IPS-15b (cell line): ENCODE measurements around the gene STX1B.

Source experiments
- H3K27me3 ChIP-seq: one replicate; pipeline ENCODE4 v1.6.1; 2013; ENCODE audit warnings: low read length; ENCODE audit not compliant: control insufficient read depth, insufficient read depth
- H3K36me3 ChIP-seq: one replicate; pipeline ENCODE4 v1.6.1; 2013; ENCODE audit warnings: low read length; ENCODE audit not compliant: control insufficient read depth, insufficient read depth
- H3K4me1 ChIP-seq: one replicate; pipeline ENCODE4 v1.6.1; 2013; ENCODE audit warnings: mild to moderate bottlenecking, low read length; ENCODE audit not compliant: control insufficient read depth, insufficient read depth
- H3K4me3 ChIP-seq: one replicate; pipeline ENCODE4 v1.5.1; 2013; ENCODE audit warnings: low read depth, low read length
- H3K9ac ChIP-seq: one replicate; pipeline ENCODE4 v1.6.1; 2013; ENCODE audit warnings: low read depth, mild to moderate bottlenecking, low read length
- H3K9me3 ChIP-seq: one replicate; pipeline ENCODE4 v1.6.1; 2013; ENCODE audit warnings: mild to moderate bottlenecking, low read length; ENCODE audit not compliant: control insufficient read depth, insufficient read depth

Gene STX1B

DNA sequence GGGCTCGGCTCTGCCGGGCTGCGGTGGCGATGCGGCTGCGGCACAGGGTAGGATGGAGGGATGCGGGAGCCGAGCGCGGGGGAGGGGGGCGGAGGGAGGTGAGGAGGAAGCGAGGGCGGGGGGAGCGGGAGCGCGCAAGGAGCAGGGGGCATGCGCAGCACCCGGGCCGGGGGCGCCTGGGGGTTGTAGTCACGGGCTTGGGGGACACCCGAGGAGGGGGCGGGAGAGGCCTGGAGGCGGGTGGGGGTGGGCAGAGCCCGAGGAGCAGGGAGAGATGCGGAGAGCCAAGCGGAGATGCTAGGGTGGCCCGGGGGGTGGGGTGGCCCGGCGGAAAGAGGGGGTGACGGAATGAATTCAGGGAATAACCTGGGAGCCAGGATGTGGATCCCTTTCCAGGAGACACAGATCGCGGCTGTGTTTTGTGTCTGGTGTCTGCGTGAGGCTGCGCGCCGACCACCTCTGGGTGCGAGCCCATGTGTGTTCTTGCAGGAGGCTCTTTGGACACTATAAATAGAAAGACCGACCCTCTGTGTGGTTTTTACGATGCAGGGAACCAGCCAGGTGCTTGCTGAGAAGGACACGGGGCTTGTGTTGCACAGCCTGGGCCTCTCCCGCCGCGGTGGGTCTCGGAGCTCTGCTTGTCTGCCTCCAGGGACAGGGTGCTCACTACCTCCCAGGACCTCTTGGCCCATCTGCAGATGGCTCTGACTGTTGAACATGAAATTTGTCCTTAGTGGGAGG lies at the start of gene STX1B:
Gene STX1B, minus strand, starts transcription at position 54 of the 741 bp plus-strand sequence. CDS start 242 bp downstream, outside the sequence.
- Histone ChIP-seq H3K36me3 (no peaks in the 10 kb centered on the region), H3K9me3 (no peaks in the 10 kb centered on the region), H3K27me3 (peaks cover 7% of the 10 kb centered on the region), H3K4me1 (no peaks in the 10 kb centered on the region), H3K4me3 (peak within 1 kb of the TSS; percentile 71), H3K9ac (no peak within 1 kb of the TSS)

DNA sequence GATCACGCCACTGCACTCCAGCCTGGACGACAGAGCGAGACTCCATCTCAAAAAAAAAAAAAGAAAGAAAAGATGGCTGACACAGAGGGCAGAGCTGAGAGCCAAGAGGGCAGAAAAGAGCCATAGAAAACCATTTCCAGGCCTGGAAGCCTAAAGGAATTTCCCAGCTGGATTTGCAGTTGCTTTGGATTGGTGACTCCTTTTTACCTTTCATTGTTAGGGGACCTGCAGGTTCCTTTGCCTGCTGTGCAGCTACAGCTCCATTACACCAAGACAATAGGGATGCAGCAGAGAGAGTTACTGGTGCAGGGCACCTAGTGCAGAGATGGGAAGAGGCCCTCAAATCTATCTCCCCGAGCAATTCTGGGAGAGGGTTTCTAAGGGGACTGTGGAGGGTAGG lies 45.2 kb upstream of the STX1B start:
- Histone ChIP-seq H3K36me3 (no peaks in the 10 kb centered on the region), H3K4me3 (no peak overlapping the region), H3K4me1 (no peaks in the 10 kb centered on the region), H3K27me3 (no peaks in the 10 kb centered on the region), H3K9ac (no peak overlapping the region), H3K9me3 (no peaks in the 10 kb centered on the region)

DNA sequence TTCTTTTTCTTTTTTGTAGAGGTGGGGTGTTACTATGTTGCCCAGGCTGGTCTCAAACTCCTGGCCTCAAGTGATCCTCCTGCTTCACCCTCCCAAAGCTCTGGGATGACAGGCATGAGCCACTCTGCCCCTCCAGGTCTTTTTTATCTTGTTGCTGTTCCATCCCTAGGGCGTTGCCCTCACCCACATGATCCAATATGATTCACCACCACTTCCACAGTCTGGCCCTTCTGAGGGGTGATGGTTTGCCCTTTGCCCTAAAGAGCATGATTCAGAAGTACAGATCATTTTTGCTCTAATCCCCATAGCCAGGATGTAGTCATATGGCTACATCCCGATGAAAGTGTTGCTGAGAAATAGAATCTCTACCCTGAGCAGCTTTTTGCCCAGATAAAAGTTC lies 41.7 kb upstream of the STX1B start:
- H3K4me1 ChIP-seq = no peaks in the 10 kb centered on the region
- no peaks in the 10 kb centered on the region for H3K36me3 ChIP-seq
- no peaks in the 10 kb centered on the region for H3K9me3 ChIP-seq
- H3K27me3 ChIP-seq = no peaks in the 10 kb centered on the region
- no peak overlapping the region for H3K9ac ChIP-seq
- H3K4me3 ChIP-seq = no peak overlapping the region

DNA sequence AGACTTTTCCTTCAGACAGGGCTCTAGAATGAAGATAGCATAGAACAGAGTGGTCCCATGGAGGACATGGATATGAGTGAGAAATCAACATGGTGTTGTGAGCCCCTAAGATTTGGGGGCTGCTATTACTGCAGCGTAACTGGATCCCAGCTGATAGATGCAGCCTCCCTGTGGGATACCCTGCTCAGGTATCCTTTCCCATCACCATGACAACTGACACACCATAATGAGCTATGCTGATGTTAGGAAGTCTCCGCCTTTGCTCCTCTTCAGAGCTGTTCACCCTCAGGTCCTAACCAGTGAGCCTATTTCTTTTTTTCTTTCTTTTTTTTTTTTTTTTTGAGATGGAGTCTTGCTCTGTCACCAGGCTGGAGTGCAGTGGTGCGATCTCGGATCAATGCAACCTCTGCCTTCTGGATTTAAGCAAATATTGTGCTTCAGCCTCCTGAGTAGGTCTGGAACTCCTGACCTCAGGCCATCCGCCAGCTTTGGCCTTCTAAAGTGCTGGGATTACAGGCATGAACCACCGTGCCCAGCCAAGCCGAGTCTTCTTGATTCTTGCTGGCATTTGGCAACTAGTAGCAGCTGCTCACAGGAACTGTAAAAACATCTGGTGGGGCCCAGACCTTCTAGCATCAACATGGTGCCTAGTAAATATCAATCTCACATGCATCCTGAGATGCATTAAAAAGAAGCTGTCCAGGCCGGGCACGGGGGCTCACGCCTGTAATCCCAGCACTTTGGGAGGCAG lies 40.0 kb upstream of the STX1B start:
- Histone ChIP-seq H3K9me3 (no peaks in the 10 kb centered on the region), H3K36me3 (no peaks in the 10 kb centered on the region), H3K27me3 (no peaks in the 10 kb centered on the region), H3K4me3 (no peak overlapping the region), H3K9ac (no peak overlapping the region), H3K4me1 (no peaks in the 10 kb centered on the region)

DNA sequence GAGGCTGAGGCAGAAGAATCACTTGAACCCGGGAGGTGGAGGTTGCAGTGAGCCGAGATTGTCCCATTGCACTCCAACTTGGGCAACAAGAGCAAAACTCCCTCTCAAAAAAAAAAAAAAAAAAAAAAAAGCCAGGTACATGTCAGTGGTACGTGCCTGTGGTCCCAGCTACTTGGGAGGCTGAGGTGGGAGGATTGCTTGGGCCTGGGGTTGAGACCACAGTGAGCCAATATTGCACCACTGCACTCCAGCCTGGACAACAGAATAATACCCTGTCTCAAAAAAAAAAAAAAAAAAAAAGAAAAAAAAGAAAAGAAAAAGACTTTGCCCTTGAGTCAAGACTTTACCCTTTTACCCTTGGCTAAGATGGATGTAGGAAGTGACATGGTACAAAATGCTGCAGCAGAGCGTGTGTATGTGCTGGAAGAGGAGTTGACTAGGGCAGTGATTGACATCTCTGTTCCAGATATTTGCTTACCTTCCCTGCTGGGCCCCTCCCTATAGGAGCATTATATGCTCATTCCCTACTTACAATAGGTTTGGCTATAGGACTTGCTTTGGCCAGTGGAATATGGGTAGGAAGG lies 33.6 kb upstream of the STX1B start:
- Histone ChIP-seq H3K9ac (no peak overlapping the region), H3K4me3 (no peak overlapping the region), H3K27me3 (no peaks in the 10 kb centered on the region), H3K4me1 (no peaks in the 10 kb centered on the region), H3K9me3 (no peaks in the 10 kb centered on the region), H3K36me3 (peaks cover 4% of the 10 kb centered on the region)

DNA sequence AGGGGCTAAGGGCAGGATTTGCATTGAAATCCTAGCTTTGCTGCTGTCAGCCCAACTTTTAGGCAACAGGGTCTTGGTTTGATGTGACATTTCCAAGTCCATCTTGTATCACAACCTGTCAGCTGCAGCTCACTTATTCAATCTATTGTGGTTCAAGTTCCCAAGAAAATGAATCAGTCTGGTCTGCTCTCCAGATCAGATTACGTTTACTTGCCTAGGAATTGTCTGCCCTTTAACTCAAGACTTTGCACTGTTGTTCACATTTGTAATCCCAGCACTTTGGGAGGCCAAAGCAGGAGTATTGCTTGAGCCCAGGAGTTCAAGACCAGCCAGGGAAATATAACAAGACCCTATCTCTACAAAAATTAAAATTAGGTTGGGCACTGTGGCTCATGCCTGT lies 32.9 kb upstream of the STX1B start:
- Histone ChIP-seq H3K27me3 (no peaks in the 10 kb centered on the region), H3K4me1 (no peaks in the 10 kb centered on the region)

DNA sequence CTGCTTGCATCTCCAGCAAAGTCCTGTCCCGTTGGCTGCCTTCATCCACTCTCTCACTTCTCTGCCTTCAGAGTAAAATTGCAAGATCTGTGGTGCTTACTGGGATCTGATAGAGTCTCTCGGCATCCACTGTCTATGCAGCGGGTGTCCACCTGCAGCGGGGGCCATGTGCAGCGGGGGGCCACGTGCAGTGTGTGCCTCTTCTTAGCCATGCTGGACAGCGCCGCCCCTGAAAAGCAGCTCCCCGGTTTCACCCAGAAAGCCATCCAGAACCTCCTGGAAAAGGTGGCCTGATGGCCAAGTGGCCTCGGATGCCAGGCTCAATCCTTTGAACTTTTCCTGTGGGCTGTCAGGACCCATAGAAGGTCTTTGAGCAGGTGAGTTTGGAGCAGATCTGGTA lies 32.4 kb upstream of the STX1B start:
- H3K27me3 ChIP-seq = no peaks in the 10 kb centered on the region
- H3K9ac ChIP-seq = peak overlapping the region; percentile 54
- no peaks in the 10 kb centered on the region for H3K9me3 ChIP-seq
- peak overlapping the region; percentile 68 for H3K4me3 ChIP-seq
- no peaks in the 10 kb centered on the region for H3K4me1 ChIP-seq
- H3K36me3 ChIP-seq = peaks cover 8% of the 10 kb centered on the region

More for the DNA sequence above, 32.9 kb upstream of the STX1B start:
- Histone ChIP-seq H3K9me3 (no peaks in the 10 kb centered on the region), H3K4me3 (no peak overlapping the region), H3K36me3 (peaks cover 4% of the 10 kb centered on the region), H3K9ac (no peak overlapping the region)

DNA sequence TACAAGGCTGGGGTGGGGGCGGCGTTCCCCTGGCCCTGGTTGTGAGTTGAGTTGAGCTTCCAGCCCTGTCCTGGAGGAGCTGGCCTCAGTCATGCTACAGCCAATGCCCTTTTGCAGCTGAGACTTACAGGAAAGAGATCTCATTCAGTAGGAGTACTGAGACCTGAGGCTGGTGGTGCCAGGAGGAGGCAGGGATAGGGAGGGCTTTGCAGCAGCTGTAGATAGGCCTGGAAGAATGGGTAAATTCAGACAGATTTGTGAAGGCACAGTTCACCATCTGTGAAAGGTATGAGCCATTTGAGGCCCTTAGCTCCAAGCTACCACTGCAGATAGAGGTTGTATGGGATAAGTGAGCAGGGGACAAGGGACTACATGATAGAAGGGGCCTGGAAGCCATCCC lies 28.6 kb upstream of the STX1B start:
- H3K9ac ChIP-seq = no peak overlapping the region
- H3K36me3 ChIP-seq = peaks cover 10% of the 10 kb centered on the region

DNA sequence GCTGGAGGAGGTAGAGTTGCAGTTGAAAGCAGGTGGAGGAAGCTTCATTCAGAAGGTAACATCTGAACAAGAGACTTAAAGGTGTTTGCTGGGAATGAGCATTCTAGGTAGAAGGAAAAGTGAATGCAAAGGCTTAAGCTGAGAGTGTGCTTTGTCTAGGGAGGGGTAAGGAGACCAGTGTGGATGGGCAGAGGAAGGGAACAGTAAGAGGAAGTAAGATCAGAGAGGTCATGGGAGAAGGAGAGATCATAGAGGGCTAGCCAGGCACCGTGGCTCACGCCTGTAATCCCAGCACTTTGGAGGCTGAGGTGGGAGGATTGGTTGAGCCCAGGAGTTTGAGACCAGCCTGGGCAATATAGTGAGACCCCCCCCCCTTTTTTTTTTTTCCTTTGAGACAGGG lies 26.3 kb upstream of the STX1B start:
- Histone ChIP-seq H3K9ac (no peak overlapping the region), H3K36me3 (peaks cover 10% of the 10 kb centered on the region)

More for the DNA sequence above, 28.6 kb upstream of the STX1B start:
- Histone ChIP-seq H3K27me3 (no peaks in the 10 kb centered on the region), H3K9me3 (no peaks in the 10 kb centered on the region), H3K4me1 (peaks cover 2% of the 10 kb centered on the region), H3K4me3 (no peak overlapping the region)

DNA sequence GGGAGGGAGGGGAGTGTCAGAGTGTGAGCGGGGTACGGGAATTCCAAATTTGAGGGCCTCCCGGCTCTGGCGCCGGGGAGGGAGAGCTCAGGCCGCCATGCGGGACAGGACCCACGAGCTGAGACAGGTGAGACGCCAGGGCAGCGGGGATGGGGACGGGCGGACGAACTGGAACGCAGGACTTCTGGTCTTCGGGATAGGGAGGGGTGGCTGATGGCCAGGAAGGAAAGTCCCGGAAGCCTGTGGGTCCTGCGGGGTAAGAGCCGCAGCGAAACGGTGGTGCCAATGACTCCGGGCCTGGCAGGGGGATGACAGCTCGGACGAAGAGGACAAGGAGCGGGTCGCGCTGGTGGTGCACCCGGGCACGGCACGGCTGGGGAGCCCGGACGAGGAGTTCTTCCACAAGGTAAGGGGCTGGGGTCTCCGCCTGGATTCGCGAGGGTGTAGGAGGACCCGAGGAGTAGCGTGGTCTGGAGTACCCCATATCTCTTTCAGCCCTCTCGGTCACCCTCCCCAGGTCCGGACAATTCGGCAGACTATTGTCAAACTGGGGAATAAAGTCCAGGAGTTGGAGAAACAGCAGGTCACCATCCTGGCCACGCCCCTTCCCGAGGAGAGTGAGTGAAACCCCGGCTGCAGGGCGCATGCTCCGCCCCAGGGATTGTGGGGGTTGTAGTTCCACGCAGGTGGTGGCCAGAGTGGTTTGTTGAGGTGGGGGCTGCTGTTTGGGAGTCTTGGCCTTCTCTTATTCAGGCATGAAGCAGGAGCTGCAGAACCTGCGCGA lies 23.5 kb upstream of the STX1B start:
- Histone ChIP-seq H3K4me1 (peaks cover 6% of the 10 kb centered on the region), H3K27me3 (no peaks in the 10 kb centered on the region), H3K36me3 (peaks cover 6% of the 10 kb centered on the region), H3K9ac (peak overlapping the region; percentile 54), H3K4me3 (peak overlapping the region; percentile 97), H3K9me3 (no peaks in the 10 kb centered on the region)

More for the DNA sequence above, 26.3 kb upstream of the STX1B start:
- Histone ChIP-seq H3K27me3 (no peaks in the 10 kb centered on the region), H3K4me1 (peaks cover 6% of the 10 kb centered on the region), H3K4me3 (no peak overlapping the region), H3K9me3 (no peaks in the 10 kb centered on the region)
